H54 (cell line): ENCODE measurements around the gene TSKS.

Experiments
- DNase-seq: peaks from one replicate; pipeline ENCODE4 v3.0.0; 2011; ENCODE audit warnings: low spot score, mixed read lengths; ENCODE audit not compliant: insufficient read length
- FAIRE-seq: peaks from 3 replicates; lab custom pipeline; 2011; peaks lifted over from hg19 to GRCh38; lab: Jason Lieb, UNC
- POLR2A ChIP-seq: IDR thresholded peaks from 2 replicates; pipeline ENCODE4 v1.6.1; 2011; ENCODE audit warnings: low read depth, mild to moderate bottlenecking, low read length

TSKS gene

DNA sequence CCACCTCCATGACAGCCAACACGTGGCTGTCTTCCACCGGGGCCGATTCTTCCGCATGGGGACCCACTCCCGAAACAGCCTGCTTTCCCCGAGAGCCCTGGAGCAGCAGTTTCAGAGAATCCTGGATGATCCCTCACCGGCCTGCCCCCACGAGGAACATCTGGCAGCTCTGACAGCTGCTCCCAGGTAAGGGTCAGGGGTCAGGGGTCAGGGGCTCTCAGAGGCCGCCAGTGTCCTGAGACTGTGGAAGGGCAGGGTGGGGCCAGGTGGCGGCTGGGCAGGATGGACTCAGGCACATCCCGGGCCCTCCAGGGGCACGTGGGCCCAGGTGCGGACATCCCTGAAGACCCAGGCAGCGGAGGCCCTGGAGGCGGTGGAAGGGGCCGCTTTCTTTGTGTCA, 57.2 kb downstream of the TSKS start:
- TF ChIP-seq POLR2A: no peak
- FAIRE-seq (no peak), DNase-seq (no peak)

DNA sequence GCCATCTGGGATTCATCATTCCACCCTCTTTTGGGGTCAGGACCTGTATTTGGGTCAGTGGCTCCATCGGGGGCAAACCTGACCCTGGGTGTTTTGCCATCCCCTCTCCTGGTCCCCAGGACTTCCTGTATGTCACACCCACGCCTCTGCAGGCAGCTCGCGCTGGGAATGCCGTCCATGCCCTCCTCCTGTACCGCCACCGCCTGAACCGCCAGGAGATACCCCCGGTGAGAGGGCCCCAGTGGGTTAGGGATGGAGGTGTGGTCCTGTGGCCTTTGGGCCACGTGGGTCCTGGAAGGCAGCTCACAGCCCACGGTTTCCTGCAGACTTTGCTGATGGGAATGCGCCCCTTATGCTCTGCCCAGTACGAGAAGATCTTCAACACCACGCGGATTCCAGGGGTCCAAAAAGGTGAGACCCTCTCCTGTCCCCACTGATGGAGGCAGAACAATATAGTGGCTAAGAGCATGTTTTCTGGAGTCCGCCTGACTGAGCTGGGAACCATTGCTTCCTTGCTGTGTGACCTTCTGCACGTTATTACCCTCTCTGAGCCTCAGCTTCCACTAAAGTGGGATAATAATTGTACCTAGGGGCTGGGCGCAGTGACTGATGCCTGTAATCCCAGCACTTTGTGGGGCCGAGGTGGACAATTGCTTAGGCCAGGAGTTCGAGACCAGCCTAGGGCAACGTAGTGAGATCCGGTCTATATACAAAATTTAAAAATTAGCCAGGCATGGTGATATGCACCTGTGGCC, 58.0 kb downstream of the TSKS start:
- DNase-seq (no peak), FAIRE-seq (no peak)
- no peak for TF ChIP-seq POLR2A

DNA sequence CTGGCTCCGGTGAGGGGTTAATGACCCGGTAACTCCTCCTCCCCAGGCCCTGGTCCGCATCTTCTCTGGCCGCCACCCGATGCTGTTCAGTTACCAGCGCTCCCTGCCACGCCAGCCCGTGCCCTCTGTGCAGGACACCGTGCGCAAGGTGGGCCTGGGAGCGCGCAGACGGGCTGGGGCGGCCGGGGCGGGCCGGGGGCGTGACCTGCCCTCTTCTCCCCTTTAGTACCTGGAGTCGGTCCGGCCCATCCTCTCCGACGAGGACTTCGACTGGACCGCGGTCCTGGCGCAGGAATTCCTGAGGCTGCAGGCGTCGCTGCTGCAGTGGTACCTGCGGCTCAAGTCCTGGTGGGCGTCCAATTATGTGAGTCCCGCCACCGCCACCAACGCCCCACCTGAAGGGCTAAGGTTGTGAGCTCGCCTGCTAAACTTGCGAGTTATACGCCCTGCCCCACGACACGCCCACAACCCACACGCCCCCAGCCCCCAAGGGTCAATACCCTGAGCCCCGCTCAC, 61.8 kb downstream of the TSKS start:
- no peak for TF ChIP-seq POLR2A
- DNase-seq (no peak), FAIRE-seq (no peak)

DNA sequence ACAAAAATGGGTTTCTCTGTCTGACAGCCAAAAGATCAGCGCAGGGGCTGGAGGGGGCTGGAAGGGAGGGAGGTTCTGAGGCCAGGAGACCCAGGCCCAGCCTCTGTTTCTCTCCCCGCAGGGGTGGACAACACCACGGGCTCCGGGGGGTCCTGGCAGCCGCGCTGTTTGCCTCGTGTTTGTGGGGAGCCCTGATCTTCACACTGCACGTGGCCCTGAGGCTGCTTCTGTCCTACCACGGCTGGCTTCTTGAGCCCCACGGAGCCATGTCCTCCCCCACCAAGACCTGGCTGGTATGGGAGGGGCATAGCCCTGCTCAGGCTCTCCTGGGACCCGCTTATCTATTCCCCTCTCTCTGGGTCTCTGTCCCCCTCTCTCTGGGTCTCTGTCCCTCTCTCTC, 62.5 kb downstream of the TSKS start:
- TF ChIP-seq POLR2A: no peak
- FAIRE-seq: no peak
- DNase-seq: no peak

DNA sequence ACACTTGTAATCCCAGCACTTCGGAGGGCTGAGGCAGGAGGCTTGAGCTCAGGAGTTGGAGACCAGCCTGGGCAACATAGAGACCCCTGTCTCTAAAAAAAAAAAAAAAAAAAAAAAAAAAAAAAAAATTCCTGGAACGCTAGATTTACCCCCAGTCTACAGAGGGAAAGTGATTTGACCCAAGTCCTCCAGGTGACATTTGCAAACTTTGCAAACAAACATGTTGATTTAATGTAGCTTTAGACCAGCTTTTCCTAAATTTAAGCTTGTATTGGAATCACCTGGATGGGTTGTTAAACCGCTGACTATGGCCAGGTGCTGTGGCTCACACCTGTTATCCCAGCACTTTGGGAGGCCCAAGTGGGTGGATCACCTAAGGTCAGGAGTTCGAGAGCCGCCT, 63.7 kb downstream of the TSKS start:
- no peak for FAIRE-seq

DNA sequence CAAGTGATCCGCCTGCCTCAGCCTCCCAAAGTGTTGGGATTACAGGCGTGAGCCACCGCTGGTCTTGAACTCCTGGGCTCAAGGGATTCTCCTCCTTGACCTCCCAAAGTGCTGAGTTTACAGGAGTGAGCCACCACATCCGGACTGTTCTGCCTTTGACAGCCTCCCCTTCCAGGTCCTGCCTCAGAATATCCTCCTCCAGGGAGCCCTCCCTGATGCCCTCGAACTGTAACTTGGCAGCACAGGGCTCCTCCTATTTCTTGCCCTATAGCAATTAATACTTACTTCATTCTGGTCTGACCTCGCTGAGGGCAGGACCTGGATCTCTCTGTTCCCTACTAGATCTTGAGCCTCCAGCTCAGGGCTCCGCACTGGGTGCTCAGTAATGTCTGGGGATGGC, 66.2 kb downstream of the TSKS start:
- TF ChIP-seq POLR2A: no peak
- FAIRE-seq: no peak
- no peak for DNase-seq

More for the DNA sequence above, 63.7 kb downstream of the TSKS start:
- TF ChIP-seq POLR2A: no peak
- DNase-seq: no peak

DNA sequence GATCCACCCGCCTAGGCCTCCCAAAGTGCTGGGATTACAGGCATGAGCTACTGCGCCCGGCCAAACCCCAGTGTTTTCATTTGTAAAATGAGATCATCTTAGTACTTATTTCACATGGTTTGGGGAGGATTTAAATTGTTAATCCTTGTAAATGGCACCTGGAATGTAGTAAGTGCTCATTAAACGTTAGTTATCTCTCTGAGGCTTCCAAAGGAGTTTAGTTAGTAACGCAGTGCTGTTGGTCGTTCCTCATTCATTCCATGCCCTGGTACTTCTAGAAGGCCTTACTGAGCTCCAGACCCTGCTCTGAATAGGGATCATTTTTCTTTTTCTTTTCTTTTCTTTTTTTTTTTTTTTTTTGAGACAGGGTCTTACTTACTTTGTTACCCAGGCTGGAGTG, 67.0 kb downstream of the TSKS start:
- no peak for TF ChIP-seq POLR2A
- FAIRE-seq (no peak), DNase-seq (no peak)

DNA sequence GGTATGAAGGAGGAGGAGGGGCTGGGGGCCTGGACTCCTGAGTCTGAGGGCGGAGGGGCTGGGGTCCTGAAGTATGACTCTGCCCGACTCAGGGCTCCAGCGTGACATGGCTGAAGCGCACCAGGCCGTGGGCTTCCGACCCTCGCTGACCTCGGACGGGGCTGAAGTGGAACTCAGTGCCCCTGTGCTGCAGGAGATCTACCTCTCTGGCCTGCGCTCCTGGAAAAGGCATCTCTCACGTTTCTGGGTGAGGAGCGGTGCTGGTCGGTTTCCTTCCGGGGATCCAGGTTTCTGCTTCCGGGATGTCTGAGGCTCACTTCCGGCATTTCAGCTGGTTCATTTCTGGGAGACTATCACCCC, 71.0 kb downstream of the TSKS start:
- TF ChIP-seq POLR2A: no peak
- FAIRE-seq: no peak
- no peak for DNase-seq

DNA sequence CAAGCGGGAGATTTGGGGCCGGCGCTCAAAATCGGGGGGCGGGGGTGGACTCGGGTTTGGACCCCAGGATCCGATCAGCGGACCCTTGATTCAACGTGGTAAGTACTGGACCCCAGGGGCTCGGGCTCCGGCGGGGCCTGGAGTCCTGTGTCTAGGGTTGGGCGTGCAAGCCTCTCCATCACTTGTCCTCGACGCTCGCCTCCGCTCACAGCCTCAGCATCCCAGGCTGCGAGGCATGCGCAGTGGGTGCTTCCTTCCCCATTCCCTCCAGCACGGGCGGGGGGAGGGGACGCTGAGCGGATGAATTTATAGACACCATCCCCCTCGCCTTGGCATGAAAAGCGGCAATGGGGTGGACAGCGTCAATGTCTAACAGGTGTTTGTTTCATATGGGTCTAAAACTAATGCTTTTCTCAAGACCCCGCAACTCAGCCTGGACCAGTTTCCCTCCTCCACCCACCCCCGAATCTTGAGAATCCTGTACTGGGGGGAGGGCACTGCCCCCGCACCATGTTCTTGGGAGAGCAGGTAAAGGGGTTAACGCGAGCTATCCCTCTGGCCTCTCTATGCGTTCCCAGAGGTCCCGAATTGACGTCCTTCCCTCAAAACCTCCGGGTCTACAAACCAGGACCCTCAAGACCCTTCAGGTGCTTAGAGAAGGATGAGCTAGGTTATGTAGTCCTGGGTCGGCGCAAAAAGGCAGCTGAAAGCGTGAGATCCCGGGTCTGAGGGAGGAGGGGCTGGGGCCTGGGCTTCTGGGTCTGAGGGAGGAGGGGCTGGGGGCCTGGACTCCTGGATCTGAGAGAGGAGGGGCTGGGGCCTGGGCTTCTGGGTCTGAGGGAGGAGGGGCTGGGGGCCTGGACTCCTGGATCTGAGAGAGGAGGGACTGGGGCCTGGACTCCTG, 71.6 kb downstream of the TSKS start:
- TF ChIP-seq POLR2A: peak; percentile 25; the same call in 1 of the 2 replicates
- peak; percentile 74 for DNase-seq
- FAIRE-seq: no peak

DNA sequence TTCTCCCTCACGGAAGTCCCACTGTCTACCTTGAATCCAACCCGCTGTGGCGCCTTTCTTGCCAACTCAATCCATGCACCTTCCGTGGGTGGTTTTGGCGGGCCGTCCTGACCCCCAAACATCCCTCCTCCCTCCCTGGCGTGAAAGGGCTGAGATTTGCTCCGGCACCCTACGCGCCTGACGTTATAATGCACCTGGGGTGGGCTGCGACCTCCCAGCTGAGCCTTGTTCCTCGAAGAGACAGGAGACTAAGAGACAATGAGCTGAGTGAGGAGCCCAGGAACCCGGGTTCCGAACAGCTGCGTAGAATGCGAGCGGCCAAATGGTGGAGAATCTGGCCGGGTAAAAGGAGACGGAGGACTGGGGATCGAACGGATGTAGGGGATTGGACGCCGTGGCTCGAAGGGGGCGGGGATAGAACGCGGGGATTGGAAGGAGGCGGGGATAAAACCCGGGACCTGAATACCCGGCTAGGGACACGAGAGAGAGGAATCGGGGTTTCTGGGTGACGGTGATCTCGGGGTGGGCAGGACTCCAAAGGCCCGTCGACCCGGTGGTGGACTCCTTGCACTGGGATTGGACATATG, 72.4 kb downstream of the TSKS start, which contains the start of gene CPT1C:
Gene CPT1C (plus strand): TSS at position 461 of the 587 bp plus-strand sequence. CDS start 1,137 bp downstream, outside the sequence.
- TF ChIP-seq POLR2A: peak; percentile 60; the same call in 1 of the 2 replicates
- DNase-seq (peak; percentile 81), FAIRE-seq (no peak)

DNA sequence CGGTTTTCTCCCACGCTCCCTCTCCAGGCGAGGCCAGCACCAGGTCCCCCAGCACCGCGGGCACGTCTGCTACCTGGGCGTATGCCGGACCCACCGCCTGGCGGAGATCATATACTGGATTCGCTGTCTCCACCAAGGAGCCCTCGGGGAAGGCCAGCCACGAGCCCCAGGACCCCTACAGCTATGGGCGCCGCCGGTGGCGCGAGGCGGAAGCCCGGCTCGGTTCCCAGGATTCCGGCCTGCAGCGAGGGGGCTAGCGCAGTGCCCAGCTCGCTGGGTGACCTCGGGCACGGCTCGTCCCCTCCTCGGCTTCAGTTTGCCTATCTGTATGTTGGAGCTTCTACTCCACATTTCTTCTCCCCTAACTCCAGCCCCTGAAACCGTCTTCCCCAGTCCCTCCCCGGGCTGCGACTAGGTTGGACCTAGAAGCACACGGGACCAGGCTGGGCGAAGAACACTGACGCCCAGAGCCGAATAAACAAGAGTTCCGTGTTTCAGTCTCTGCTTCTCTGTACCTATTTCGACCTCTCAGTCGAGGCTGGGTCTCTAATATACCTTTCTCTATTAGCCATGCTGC, 72.9 kb downstream of the TSKS start:
- FAIRE-seq (no peak), DNase-seq (no peak)
- TF ChIP-seq POLR2A: no peak
